Measurements from ENCODE around the gene GADL1.

Gene GADL1, protein sequence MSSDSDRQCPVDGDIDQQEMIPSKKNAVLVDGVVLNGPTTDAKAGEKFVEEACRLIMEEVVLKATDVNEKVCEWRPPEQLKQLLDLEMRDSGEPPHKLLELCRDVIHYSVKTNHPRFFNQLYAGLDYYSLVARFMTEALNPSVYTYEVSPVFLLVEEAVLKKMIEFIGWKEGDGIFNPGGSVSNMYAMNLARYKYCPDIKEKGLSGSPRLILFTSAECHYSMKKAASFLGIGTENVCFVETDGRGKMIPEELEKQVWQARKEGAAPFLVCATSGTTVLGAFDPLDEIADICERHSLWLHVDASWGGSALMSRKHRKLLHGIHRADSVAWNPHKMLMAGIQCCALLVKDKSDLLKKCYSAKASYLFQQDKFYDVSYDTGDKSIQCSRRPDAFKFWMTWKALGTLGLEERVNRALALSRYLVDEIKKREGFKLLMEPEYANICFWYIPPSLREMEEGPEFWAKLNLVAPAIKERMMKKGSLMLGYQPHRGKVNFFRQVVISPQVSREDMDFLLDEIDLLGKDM

DNA sequence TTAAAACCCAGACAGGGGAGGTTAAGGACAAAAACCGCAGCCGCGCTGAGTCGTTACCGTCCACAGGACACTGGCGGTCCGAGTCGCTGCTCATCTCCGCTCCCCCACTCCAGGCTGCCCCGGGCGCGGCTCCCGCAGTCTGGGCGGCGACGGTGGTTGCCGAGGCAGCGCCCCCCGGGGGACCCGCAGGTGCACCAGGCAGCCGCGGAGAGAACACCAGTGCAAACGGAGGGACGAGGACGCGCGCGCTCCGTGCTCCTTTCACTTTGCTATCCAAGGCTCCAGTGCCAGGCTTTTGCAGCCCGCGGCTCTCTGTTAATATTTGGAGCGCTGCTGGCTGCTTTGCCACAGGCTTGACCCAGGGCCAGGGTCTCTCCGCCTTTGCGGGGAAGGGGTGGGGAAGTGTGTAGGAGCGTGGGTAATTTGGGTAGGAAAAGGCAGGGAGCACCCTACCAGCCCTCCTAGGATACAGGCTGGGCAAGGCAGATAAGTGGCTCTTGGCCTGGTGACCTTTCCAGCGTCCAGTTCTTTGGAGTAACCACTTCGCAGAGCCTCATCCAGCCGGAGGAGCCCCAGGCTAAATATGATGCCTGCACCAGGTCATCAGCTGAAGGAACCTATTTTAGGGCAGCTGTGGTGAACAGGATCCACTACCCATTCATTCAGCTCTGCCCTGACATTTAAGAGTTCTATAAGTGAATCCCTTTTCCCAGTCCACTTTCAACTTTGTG lies at the start of gene GADL1:
Gene GADL1 (minus strand): TSS at position 141 of the 731 bp plus-strand sequence. CDS start 47 bp downstream, at position 94.
- no peak for DNase-seq

GRCh38 chr3:30944124-30944523 lies 49.7 kb upstream of the GADL1 start:
- DNase-seq: no peak

DNA sequence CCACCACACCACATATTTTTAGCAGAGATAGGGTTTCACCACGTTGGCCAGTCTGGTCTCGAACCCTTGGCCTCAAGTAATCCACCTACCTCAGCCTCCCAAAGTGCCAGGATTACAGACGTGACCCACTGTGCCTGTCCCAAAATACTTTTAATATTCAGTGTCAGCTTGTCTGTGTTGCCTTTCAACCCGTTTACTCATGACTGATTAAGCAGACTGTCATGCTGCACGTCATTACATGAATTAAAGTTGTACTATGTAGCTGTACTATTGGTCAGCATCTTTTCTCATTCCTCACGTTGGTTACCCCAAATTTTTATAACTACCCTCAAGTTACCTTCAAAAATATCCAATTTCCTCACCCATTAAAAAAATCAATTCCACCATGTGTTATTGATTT lies 48.7 kb upstream of the GADL1 start:
- no peak for DNase-seq

- DNase-seq: no peak
These were observed 46.9 kb upstream of the GADL1 start for GRCh38 chr3:30941342-30941741.

- no peak for DNase-seq
These were observed 46.3 kb upstream of the GADL1 start for GRCh38 chr3:30940740-30941139.

DNA sequence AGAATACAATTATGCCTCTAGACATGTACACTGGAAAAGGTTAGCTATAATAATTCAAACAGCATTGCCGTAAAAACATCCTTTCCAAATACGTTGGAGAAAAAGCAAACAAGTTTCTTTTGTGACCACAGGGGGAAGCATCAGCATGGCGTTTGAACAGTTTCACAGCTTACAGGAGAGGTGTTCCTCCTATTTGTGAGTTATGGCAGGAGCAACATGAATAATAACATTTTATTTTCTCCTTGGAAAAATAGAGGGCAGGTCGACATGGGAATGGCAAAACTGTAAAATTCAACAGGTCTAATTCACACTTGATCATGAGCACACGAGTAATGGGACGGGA lies 39.7 kb upstream of the GADL1 start:
- DNase-seq: no peak

GRCh38 chr3:30933478-30934207 lies 39.2 kb upstream of the GADL1 start:
- DNase-seq: no peak

DNA sequence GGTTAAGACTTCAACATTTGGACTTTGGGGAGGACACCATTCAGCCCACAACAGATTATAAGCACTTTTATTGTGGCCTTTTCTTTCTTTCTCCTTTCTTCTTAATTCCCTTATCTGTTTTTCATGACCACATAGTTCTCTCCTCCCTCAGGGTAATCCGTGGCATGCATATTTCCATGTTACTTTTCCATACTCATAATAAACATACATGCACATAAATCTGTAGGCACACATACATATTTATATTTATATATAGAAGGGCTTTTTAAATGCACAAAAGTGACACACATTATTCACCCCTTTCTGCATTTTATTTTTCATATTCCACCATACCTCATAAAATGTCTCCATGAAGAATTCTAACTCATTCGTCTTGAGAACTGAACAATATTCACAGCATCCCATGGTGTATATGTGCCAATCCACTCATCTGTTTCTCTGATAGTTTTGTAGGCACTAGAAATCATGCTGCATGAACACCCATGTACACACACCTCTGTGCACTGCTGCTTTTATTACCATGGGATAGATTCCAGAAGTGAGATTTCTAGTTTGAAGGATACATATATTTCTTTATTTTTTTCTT lies 38.1 kb upstream of the GADL1 start:
- DNase-seq: no peak

DNA sequence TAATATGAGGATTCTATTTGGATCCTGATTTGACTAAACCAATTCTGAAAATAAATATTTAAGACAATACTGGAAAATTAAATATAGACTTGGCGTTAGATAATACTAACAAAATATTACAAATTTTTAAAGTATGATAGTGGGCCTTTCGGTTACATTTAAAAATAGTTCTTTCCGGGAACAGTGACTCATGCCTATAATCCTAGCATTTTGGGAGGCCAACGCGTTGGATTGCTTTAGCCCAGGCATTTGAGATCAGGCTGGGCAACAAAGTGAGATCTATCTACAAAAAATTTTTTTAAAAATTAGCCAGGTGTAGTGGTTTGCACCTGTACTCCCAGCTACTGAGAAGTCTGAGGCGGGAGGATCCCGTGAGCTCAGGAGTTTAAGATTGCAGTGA lies 30.3 kb upstream of the GADL1 start:
- no peak for DNase-seq

GRCh38 chr3:30919564-30919963 lies 25.1 kb upstream of the GADL1 start:
- no peak for DNase-seq

DNA sequence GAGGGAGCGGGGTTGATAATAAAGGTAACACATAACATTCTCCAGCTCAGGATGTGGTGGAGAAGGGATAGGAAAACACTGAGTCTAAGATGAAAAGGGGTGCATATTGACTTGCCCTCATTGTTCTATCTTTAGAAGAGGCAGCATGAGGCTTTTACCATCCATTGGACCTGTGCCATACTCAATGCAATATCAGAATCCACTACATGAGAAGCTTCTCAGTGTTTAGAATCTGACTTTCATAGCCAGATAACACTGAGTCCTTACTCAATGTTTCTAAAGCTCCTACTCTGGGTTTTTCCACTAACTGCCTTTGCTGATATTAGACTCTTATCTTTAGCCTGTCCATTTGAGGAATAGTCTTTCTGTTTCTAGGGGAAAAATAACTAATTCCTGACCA lies 24.3 kb upstream of the GADL1 start:
- DNase-seq: no peak

DNA sequence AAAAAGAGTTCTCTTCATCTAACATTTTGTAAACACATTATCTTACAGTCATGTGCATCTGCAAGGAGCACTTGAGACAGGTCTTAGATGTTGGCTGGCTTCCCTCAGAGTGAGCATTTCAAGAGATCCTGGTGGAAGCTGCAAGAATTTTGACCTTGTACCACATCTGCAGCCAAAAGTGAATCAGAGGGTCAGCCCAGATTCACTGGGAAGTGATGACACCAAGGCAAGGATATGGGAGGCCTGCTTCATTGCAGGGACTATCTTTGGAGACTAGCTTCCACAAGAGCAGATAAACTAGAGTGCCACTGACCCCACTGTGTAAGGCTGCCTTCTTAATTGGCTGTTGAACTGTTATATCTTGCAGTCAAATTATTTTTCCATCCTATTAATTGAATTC lies 21.3 kb upstream of the GADL1 start:
- DNase-seq: no peak

- DNase-seq: no peak
These were observed 20.2 kb upstream of the GADL1 start for GRCh38 chr3:30914696-30915095.

DNA sequence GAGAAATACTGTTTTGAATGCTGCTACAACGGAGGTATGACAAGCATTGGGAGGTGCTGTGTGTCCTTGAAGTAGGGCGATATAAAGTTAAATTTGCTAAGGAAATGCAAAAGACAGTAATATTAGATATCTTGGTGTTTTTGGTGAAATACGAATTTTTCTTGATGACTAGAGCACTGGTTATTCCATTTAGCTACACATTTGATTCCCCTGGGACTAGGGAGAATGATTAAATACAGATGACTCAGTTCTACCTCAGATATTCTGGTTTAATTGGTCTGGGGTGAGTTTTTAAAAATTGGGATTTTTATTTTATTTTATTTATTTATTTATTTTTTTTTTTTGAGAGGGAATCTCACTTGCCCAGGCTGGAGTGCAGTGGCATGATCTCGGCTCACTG lies 18.7 kb upstream of the GADL1 start:
- DNase-seq: no peak

- DNase-seq: no peak
These were observed 17.8 kb upstream of the GADL1 start for GRCh38 chr3:30912301-30912700.

GRCh38 chr3:30908456-30909037 lies 14.1 kb upstream of the GADL1 start:
- DNase-seq: no peak

DNA sequence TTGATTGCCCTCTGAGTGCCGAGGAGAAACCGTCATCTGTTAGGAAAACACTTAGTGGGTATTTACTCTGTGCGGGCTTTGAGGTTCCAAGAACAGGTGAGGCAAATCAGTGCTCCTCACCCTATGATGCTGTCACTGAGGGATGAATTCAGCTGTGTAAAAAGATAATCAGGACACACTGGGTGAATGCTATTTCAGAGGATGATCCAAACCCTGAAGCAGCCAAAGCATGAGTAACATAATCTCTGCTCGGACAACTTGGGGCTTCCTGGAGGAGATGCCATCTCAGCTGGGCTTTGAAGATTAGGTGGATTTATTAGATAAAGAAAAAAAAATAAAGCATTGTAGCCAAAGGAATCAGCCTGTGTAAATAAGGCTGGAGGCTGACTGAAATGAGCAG lies 10.5 kb upstream of the GADL1 start:
- no peak for DNase-seq

GRCh38 chr3:30895329-30895728 lies 868 bp upstream of the GADL1 start:
- DNase-seq: no peak

DNA sequence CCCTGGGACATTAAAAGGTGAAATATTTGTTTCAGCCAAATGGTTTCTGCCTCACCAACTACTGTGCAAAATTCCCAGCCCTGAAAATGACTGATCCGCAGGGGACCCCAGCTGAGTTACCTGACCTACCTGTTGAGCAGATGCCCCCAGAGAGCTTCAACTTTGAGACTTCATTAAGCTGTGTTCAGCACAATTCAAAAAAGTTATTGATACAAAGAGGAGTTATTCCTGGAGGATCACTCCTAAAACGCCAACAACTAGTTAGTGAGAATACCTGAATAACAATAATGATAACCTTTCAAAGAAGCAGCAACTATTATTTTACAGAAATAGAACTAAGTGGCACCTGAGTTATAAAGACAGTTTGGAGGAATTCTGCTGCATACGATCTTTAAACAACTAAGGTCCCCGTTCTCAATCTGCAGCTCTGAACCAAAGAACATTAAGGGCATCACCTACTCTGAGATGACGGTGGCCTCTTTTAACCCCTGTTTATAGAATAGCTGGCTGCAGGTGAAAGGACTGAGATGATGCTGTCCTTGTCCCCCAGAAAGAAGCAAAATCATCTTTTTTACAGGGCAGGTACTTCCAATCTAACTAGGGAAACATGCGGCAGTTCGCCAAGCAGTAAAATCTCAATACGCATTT lies 659 bp downstream of the GADL1 start:
- DNase-seq: no peak

DNA sequence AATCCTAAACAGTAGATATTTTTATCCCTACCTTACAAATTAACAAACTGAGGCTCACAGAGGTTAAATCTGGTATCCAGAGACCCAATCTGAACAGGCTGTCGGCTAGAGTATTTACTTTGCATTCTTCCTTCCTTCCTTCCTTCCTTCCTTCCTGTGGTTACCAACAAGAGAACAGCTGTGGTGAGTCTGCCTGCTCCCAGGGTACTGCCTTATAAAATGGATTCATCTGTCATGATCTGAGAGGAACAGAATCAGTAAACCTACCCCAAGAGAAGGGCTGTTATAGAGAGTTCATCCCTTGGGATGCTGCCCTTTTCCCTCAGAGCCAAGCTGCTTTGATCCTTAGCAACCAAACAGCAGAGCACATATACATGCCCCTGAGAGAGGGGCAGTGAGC lies 3.6 kb downstream of the GADL1 start:
- no peak for DNase-seq

DNA sequence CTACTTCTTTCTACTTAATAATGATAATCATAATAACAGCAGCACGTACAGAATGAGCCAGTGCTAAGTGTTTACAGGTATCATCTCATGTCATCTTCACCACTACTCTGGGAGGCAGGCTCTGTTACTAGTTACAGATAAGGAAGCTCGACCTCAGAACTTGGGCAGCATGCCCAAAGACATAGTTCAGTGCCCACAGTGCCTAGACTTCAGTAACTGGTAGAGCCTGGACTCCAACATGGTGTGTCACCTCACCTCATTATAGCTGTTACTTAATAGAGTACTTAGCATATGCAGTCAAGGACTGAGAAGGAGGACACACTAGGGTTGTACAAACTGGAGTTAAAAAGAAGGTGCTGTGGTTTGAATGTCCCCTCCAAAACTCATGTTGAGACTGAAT lies 7.6 kb downstream of the GADL1 start:
- no peak for DNase-seq

GRCh38 chr3:30878862-30879261 lies 15.6 kb downstream of the GADL1 start:
- no peak for DNase-seq
